EL (cell line): ENCODE results near the gene MED12.

Experiments used
- DNase-seq: peaks from one replicate; pipeline ENCODE4 v3.0.0-alpha.2; 2016

The MED12 gene

DNA sequence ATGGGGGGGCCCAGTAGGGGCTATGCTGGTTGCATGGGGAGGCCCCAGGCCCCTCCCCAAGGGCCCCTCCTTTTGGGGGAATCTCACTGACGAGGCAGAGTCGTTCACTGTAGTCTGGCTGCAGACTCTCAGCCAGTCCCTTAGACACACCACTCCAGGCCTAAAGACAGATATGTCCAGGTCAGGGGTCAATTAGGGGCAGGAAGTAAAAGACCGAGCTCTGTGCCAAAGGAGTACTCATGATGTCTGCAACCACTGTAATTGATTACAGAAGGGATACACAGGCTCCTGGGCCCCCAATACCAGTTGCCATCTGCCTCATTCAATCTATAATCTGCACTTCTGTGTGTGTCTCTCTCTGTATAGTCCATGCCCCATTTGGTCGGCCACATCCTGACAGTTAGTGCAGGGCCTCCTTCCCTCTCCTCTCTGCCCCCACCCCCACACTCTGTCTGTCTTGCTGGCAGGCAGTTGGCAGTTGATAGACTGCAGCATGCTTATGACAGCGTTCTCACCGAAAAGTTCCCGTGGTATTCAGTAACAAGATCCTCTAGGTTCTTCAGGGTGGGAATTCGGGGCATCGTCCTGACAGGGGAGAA lies 10.5 kb upstream of the MED12 start:
- DNase-seq: no peak

DNA sequence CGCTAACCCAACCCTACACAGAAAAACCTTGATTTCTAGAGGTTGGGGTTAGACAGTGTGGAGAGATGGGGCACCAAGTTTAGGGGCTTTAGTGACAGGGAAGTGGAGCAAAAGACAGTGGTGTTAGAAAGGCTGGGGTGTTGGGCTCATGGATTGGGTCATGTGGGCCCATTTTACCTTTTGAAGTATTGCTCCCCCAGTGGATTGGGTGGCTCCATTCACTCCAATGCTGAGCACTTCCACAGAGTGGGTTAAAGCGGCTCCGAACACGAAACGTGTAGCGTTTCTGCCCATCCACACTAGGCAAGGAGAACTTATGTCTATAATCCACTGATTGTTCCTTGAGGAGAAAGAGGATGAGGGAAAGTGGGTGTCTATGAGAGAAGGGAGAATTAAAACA lies 9.3 kb upstream of the MED12 start:
- DNase-seq: no peak

DNA sequence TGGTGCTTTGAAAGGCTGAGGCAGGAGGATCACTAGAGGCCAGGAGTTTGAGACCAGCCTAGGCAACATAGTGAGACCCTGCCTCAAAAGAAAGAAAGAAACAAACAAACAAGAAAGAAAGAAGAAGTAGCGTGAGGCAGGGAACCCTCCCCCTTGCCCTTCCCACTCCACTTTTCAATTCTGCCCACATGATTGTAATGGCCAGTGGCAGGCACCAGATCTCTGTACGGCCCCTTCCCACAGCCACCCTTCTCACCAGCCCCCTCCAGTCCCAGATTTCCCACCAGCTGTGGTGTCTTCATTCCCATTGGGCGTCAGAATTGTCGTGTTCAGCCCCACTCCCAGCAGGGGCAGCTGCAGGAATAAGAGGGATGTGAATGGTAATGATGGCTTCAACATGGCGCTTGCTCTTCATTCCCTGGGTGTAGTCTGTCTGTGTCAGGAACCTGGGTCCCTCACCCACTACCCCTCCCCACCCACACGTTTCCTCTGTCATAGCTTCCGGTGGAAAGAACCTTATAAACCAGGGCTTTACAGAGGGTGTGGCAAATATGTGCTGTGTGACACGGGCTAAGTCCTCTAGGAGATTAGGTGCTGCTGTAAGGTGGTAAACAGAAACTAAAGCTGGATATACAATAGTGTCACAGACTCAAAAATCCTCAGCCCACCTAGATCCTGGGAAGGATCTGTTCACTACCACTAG lies 7.1 kb upstream of the MED12 start, which contains the start of gene IL2RG:
Gene IL2RG (minus strand): TSS at position 437 of the 703 bp plus-strand sequence. CDS start 38 bp downstream, at position 399.
- DNase-seq: no peak

DNA sequence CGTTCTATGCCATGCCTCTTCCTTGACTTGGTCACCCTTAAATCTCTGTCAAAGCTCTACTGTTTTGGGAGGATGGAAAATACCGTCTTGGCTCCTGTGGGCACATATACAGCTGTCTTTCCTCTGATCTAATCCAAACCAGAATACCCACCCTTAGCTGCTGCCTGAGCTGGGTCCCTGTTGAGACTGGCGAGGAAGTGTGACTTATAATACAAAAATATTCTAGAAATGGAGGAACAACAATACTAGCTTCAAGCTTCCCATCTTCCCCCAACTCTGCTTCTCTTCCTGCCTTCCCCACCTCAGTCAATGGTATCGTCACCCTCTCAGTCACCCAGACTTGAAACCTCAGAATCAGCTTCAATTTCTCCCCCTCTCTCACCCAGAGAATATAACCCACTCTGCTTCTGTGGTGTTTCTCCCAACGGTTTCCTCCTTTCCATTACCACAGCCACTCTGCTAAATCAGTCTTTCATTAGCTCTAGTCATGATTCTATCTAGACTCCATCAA lies 6.4 kb upstream of the MED12 start:
- no peak for DNase-seq

DNA sequence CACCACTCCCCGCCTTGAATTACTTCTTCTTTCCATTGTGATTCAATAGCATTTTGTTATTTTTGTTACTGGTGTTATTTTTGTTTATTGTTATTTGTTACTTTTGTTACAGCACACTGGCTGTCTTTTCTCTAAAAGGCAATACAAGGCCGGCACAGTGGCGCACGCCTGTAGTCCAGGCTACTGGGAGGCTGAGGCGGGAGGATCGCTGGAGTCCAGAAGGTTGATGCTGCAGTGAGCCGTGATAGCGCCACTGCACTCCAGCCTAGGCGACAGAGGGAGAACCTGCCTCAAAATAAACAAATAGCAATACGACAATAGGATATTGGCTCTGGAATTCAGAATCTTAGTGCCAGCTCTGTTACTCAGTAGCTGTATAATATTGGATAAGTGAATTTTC lies 1.0 kb upstream of the MED12 start:
- DNase-seq: no peak

DNA sequence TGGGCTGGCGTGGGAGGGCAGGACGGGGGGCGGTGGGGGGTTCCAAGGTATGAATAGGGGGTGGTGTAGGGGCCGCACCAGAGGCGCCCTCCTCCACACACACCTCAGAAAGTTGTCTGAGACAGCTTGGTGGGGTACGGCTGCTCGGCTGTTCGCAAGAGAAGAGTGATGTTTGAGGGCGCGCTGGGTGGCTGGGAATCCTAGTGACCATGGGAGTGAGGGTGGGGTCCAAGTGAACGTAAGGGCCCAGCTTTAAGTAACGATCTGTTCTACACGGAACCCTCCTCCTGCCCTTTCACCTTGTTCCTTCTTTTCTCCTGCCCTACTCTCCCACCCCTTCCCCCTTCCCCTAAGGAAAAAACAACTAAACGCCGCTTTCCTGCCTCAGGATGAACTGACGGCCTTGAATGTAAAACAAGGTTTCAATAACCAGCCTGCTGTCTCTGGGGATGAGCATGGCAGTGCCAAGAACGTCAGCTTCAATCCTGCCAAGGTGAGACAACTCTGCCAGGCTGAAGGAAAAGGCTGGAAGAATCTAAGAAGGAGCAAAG lies 664 bp downstream of the MED12 start:
- no peak for DNase-seq

DNA sequence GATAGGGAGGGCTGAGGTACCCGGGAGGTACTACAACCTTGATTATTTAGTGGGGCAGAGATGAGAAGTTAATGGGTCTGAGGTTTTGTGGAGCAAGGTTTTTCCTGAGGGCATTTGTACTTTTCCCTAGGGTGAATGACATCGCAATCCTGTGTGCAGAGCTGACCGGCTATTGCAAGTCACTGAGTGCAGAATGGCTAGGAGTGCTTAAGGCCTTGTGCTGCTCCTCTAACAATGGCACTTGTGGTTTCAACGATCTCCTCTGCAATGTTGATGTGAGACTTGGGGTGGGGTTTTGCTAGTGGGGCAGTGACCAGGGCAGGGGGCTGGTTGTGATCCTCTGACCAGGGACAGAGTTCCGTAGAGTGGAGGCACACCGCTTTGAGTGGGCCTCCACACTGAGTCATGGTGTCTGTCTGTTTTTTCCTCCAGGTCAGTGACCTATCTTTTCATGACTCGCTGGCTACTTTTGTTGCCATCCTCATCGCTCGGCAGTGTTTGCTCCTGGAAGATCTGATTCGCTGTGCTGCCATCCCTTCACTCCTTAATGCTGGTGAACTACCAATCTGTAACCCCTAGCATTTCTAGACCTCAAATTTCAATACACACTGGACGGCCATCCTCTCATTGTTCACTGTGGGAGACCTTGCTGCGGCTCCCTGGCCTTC lies 9.9 kb downstream of the MED12 start:
- DNase-seq: peak; percentile 52

DNA sequence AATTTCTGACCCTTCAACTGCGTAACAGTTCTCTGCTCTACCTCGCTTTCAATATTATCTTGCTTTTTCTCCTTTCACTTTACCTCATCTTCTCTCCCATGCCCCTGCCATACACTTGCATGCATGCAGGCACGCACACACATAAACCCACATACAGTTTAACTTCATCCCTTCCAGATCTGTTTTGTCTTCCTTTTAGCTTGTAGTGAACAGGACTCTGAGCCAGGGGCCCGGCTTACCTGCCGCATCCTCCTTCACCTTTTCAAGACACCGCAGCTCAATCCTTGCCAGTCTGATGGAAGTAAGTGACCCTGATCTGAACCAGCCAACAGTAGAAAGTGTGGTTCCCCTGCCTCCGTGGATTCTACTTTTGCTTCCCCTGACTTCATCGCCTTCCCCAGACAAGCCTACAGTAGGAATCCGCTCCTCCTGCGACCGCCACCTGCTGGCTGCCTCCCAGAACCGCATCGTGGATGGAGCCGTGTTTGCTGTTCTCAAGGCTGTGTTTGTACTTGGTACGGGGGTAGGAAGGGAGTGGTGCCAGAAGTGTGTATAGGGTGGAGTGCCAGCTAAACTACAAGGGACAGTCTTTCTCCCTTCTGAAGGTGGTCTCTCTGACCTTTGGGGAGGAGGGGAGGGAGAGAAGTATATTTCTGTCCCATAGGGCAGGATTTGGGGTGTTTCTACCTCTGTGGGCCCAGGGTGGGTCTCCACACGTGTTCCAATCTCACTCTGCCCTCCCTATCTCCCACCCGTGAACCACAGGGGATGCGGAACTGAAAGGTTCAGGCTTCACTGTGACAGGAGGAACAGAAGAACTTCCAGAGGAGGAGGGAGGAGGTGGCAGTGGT lies 10.7 kb downstream of the MED12 start:
- DNase-seq: peak; percentile 37

DNA sequence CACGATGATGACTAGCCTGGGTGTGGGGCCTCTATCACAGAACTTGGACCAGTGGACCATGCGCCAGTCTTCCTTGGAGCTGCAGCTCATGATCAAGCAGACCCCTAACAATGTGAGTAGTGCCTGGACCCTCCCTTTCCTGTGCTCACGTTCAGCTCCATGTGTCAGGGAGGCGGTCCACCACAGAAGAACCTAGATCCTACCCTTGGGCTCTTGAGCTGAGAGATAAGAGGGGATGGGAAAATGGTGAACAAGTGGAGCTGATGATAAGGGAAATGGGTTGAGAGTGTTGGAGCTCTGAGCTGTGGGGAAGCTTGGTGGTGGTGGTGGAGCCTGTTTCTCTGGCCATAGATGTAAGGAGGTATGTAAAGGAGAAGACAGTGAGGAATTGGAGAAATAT lies 13.1 kb downstream of the MED12 start:
- no peak for DNase-seq

DNA sequence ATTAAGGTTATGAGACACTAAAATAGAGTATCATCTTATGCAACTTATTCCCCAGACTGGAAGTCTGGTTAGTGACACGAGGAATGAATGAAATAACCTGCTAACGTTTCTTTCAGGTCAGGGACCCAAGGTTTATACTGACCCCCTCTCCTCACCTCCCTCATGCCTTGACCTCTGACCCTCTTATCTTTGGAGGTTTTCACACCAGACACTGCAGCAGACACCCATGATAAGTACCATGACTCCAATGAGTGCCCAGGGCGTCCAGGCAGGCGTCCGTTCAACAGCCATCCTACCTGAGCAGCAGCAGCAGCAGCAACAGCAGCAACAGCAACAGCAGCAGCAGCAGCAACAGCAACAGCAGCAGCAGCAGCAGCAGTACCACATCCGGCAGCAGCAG lies 22.0 kb downstream of the MED12 start:
- no peak for DNase-seq

DNA sequence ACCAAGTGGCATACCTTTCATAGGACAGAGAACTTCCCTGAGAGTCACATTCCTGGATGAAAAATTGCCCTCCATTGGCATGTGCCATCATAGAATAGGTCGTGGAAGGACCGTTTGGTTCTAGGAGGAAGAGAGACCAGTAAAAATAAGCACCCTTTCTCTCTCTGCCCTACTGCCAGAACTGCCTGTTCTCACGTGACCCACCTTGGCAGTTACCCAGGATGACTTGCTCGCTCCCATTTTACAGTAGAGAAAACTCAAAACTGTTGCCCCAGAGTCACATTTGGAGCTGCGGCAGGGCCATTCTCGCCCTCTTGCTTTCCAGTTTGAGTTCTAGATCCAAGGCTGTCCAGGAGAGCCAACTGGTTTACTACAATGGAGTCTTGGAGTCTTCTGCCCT lies 25.1 kb downstream of the MED12 start:
- DNase-seq: no peak

DNA sequence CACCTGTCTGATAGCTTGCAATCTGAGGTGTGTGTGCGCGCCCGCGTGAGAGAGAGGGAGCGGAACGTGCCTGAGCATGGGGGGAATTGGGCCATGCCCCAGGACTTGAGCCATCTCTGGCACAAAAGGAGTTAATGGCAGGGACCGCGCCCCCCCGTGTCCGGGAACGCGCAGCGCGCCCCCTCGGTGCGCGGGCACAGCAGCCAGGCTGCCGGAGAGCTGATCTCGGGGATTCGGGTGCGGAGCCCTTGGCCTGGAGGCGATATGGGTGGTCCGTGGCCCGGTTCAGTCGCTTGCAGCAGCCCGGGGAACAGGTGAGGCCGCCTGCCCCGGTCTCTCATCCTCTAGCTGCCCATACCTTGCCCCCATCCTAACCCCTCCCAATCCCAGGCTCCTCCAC lies 26.3 kb downstream of the MED12 start, which contains the start of gene NLGN3:
Gene NLGN3 (plus strand): TSS at position 191 of the 400 bp plus-strand sequence. CDS start 2,909 bp downstream, outside the sequence.
- DNase-seq: no peak

DNA sequence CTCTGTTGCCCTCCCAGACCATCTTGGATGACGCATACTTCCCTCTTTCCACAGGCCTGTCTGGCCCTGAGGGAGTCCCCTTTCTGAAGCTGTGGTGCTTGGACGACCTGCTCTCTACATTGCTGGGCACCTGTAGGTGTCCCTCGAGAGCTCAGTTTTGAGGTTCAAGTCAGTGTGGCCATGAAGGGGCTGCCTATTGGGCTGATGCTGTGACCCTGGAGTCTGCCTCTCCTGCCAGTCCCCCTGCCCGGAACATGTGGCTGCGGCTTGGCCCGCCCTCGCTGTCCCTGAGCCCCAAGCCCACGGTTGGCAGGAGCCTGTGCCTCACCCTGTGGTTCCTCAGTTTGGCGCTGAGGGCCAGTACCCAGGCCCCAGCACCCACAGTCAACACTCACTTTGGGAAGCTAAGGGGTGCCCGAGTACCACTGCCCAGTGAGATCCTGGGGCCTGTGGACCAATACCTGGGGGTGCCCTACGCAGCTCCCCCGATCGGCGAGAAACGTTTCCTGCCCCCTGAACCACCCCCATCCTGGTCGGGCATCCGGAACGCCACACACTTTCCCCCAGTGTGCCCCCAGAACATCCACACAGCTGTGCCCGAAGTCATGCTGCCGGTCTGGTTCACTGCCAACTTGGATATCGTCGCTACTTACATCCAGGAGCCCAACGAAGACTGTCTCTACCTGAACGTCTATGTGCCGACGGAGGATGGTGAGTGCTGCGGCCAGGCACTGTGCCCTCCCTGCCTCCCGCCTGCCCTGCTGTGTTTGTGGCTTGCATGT lies 29.3 kb downstream of the MED12 start:
- DNase-seq: no peak

DNA sequence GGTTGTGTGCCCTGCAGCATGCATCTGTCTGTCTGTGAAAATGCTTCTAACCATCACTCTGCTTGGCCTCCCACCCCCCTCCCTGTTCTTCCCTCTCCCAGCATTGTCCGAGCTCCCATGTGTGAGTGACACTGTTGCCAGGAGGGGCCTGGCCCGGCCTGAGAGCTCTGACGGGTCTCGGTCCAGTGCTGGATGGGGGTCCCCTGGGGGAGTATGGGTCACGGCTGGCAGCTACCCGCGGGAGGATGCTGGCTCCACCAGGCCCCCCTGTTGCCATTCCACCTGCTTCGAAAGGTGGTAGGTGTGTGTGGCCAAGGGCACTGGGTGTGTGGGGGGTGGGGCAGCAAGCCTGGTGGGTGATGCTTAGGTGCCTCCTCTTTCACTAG lies 29.9 kb downstream of the MED12 start:
- DNase-seq: no peak

DNA sequence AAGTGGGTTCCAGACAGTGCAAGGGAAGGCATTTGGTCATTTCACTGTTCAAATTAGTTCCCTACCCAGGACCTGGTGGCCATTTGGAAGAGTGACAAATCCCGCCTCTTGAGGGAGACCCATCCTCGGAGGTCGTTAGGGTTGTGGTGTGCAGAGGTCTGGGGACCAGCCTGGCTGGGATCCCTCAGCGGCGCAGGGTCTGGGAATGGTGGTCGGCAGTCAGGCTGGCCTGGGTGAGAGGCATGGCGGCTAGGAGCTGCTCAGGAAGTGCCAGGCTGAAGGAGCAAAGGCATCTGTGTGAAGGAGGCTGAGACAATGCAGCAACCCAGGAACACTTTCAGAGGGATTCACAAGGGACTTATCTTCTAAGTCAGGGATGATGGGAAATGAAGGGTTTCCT lies 33.0 kb downstream of the MED12 start:
- DNase-seq: no peak

DNA sequence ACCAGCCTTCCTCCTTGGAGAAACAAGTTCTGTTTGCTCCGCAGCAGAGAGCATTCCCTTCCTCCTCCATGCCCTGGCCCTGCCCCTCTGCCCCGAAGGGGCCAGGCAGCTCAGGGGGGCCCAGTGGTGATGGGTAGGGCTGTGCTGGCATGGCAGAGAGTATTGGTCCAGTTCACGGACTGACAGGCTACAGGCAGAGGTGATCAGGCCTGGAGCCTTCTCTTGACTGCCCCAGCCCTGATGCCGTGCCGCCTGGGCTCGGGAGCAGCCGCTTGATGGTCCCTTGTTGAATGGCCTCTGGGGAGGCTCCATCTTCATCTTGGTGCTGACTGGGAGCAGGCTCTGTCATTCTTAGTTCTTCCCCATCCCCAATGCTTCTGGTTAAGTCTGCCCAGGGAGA lies 35.8 kb downstream of the MED12 start:
- no peak for DNase-seq

DNA sequence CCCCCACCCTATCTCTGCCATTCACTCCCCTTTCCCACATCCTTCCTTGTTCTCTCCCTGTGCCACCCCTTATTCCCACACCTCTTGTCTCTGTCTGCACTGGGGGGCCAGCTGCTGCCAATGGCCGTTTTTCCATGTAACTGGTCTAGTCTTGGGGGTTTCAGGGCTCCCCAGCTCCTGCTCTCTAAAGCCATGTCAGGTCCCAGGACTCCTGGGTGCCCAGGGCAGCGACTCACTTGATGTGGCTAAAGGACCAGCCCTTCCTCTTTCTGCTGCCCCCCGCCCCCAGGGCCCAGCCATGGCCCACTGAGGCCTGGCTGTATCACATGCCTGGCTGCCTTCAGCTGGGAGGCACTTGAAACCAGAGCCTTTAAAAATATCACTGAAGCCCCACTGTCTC lies 36.2 kb downstream of the MED12 start:
- DNase-seq: no peak

DNA sequence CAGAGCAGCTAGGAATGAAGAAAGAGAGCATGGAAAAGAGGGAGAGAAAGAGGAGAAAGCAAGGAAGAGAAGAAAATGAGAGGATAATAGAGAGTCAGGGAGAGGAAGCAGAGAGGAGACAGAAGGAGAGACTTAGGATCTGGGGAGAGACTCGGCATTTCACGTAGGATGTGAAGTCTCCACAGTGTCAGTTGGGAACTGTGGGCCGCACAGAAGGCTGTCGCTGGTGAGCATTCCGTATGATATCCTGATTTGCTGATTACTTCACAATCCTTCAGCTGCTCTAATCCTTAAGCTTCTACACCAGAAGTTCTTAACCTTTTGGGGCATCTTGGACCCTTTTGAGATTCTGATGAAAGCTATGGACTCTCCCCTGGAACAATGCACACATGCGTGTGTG lies 40.2 kb downstream of the MED12 start:
- no peak for DNase-seq

DNA sequence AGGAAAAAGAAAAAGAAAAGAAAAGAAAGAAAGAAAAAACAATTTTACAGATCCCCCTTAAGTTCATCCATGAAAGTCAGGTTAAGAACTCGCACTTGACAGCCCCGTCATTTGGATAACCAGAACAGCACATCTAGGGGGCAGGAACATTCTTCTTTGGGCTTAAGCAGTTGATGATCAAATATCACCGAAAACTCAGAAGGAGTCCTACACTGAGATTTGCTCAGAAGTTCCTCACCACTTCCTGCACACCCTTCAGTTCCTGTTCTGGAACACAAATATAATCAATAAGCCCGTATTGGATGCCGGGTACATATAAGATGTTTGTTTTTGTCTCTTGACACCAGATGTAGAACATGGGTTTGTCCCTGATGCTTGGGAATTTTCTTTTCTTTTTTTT lies 40.9 kb downstream of the MED12 start:
- no peak for DNase-seq

DNA sequence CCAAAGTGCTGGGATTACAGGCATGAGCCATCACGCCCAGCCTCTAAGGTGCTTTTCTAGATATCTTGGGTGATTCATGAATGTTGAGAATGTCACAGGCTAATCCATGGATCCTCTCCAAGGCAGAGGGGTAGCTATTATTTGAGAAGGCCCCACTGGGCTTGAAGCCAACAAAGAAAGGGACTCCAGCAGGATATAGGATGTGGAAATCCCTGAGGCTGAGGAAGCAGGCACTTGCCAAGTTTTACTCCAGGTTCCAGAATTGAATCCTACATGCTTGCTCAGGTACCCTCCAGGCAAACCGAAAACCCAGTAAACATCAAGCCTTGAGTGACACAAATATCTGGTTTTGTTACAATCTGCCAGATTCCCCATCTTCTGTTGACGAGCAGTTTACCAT lies 42.1 kb downstream of the MED12 start:
- no peak for DNase-seq

DNA sequence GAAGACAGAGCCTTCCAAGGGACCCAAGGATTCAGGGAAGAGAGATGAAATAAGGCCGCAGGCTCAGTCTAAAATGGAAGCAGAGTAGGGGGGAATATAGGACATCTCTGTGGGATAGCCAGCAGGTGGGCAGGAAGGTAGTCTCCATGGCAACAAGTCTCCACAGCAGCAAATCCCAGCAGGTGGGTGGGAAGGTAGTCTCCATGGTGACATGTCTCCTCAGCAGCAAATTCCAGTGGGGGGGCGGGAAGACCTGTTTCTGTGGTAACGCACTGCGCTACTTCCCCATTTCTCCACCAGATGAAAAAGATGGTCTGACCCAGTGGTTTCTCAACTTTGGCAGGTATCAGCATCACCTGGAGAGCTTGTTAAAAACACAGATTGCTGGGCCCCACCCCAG lies 44.6 kb downstream of the MED12 start:
- no peak for DNase-seq

DNA sequence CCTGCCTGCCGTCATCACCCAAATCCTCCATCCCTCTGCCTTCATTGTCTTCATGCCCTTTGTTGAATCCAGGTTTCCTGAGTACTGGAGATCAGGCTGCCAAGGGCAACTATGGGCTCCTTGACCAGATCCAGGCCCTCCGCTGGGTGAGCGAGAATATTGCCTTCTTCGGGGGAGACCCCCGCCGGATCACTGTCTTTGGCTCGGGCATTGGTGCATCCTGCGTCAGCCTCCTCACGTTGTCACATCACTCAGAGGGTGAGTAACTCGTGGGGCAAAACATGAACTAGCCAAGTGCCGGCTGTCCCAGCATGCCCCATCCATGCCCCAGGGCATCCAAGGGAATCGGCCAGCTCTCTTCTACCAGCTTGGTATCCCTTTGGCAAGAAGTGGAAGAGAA lies 45.7 kb downstream of the MED12 start:
- DNase-seq: no peak
